Panc1 (cell line): Measurements from ENCODE around the gene RING1. TPM values are rescaled to one million over a fixed set of nuclear protein-coding genes. Genes with fewer than 3 reads are reported as not detected.

Source experiments
- ATAC-seq: fragments of 200-7000 bp; cut with Tn5 transposase; 2 replicates; pipeline ENCODE4 v1.9.1; 2020; ENCODE audit warnings: mild to moderate bottlenecking, moderate library complexity
- BruUV-seq: library from RNA; stranded (reverse); fragments of 400-500 nt; replicated peaks from 2 replicates; lab custom pipeline; 2021; lab: Mats Ljungman, UMichigan
- CTCF ChIA-PET: fragments of 300-600 bp; sonication (Branson Sonifier 250); formaldehyde crosslinking; loops from one replicate; lab custom pipeline; 2022; ENCODE audit warnings: antibody characterized with exemption; lab: Charles Lee
- POLR2A ChIA-PET: fragments of 300-600 bp; sonication (Branson Sonifier 250); formaldehyde crosslinking; loops from one replicate; lab custom pipeline; 2022; ENCODE audit warnings: antibody characterized with exemption; lab: Charles Lee
- DNase-seq: peaks from one replicate; pipeline ENCODE4 v3.0.0-alpha.2; 2010; ENCODE audit warnings: low read depth, low spot score
- H3K27ac ChIP-seq: 2 replicates; pipeline ENCODE4 v1.5.1; 2011; ENCODE audit warnings: mild to moderate bottlenecking, low read length, inconsistent platforms
- H3K27me3 ChIP-seq: fragments of 200-500 bp; sonication (Bioruptor generic); 2 replicates; pipeline ENCODE4 v1.6.0; 2014; ENCODE audit warnings: low read length, inconsistent platforms; ENCODE audit not compliant: control insufficient read depth, insufficient read depth
- H3K36me3 ChIP-seq: fragments of 200-500 bp; sonication (Bioruptor generic); 2 replicates; pipeline ENCODE4 v1.5.1; 2014; ENCODE audit warnings: inconsistent platforms, mild to moderate bottlenecking, low read length, moderate library complexity; ENCODE audit not compliant: control insufficient read depth, insufficient read depth
- H3K4me1 ChIP-seq: 2 replicates; pipeline ENCODE4 v1.5.1; 2011; ENCODE audit warnings: inconsistent platforms, mild to moderate bottlenecking, low read length, moderate library complexity; ENCODE audit not compliant: control insufficient read depth, insufficient read depth
- H3K4me3 ChIP-seq, 2 experiments: 2 replicates each; pipeline ENCODE4 v1.5.1; 2011 to 2012; ENCODE audit warnings: low read depth in 2 of 2, low read length in 2 of 2, mild to moderate bottlenecking in 2 of 2, inconsistent platforms in 1 of 2, moderate library complexity in 1 of 2
- H3K9me3 ChIP-seq: fragments of 200-500 bp; sonication (Bioruptor generic); 2 replicates; pipeline ENCODE4 v1.5.1; 2014; ENCODE audit warnings: low read depth, mild to moderate bottlenecking, inconsistent platforms, low read length, moderate library complexity; ENCODE audit not compliant: control insufficient read depth, insufficient read depth
- CTCF ChIP-seq: fragments of 450-650 bp; IDR thresholded peaks from 2 replicates; pipeline ENCODE4 v1.5.1; 2017; ENCODE audit warnings: mild to moderate bottlenecking
- POLR2AphosphoS5 ChIP-seq: IDR thresholded peaks from 2 replicates; pipeline ENCODE4 v1.6.1; 2012; ENCODE audit warnings: mild to moderate bottlenecking, low read depth, low read length, moderate library complexity
- REST ChIP-seq, 2 experiments: IDR thresholded peaks; 2 replicates each; pipeline ENCODE4 v1.6.1; 2011 to 2012; ENCODE audit warnings: low read depth in 2 of 2, control low read depth in 1 of 2, low read length in 1 of 2, mild to moderate bottlenecking in 1 of 2, moderate library complexity in 1 of 2; ENCODE audit not compliant: insufficient read depth in 1 of 2
- SIN3A ChIP-seq: IDR thresholded peaks from 2 replicates; pipeline ENCODE4 v1.6.1; 2012; ENCODE audit warnings: low read depth, mild to moderate bottlenecking, low read length, moderate library complexity, borderline replicate concordance; ENCODE audit not compliant: insufficient read depth
- TCF7L2 ChIP-seq: IDR thresholded peaks from 2 replicates; pipeline ENCODE4 v1.6.1; 2011; ENCODE audit warnings: mild to moderate bottlenecking, low read depth, low read length, inconsistent platforms
- in situ Hi-C: cut with HindIII; loops from 2 replicates; pipeline ENCODE4 v1.10.0; 2016; ENCODE audit warnings: low sequenced_read_pairs, low pct_unique_long_range_greater_than_20kb
- intact Hi-C: fragments of 100-400 bp; cut with micrococcal nuclease; formaldehyde crosslinking; loops from one replicate; pipeline ENCODE4 v1.10.0; 2022; ENCODE audit not compliant: unreplicated experiment
- total RNA-seq: library from RNA; stranded (reverse); gene quantifications from one replicate; pipeline ENCODE4 v1.2.1, GENCODE V29; 2021; ENCODE audit not compliant: unreplicated experiment

RING1 gene
- total RNA-seq, 1 experiment from 2014 or later, result 33.7 TPM

GRCh38 chr6:33250731-33251130 lies 42.4 kb downstream of the RING1 start:
- intact Hi-C loops (no loop called here), in situ Hi-C loops (no loop called here)
- no TSS peak for BruUV-seq
- ATAC-seq (no peak), DNase-seq (no peak)
- H3K36me3 ChIP-seq, result peaks cover 4% of the 10 kb centered on the region; the same call in 1 of the 2 replicates
- TF ChIP-seq POLR2AphosphoS5 (no peak), SIN3A (no peak), TCF7L2 (no peak), CTCF (no peak), REST (IDR thresholded peaks at IDR 0.05; ENCODE audit: insufficient read depth in 1 of 2, low read depth in 2 of 2, low read length in 1 of 2) (no peak)
- H3K27ac ChIP-seq, result peak overlapping the region; percentile 98; the same call in 1 of the 2 replicates
- H3K4me1 ChIP-seq, result peaks cover 14% of the 10 kb centered on the region
- no peaks in the 10 kb centered on the region for H3K9me3 ChIP-seq
- H3K27me3 ChIP-seq, result no peaks in the 10 kb centered on the region
- no peak overlapping the region for H3K4me3 ChIP-seq
- ChIA-PET POLR2A (interaction anchor here (1.1 to 1.2 kb wide), 2 partner anchors 10 to 279 kb away, joined by 4 read pairs; no protein-coding TSS in a partner anchor), CTCF (no interaction called here)

- H3K9me3 ChIP-seq, result no peaks in the 10 kb centered on the region
- H3K4me3 ChIP-seq, result no peak overlapping the region
- DNase-seq (no peak), ATAC-seq (no peak)
- H3K27ac ChIP-seq, result no peak overlapping the region; the same call in 1 of the 2 replicates
- ChIA-PET POLR2A (interaction anchor here (1.2 kb wide), 1 partner anchor 10 kb away, joined by 4 read pairs; no protein-coding TSS in a partner anchor), CTCF (no interaction called here)
- intact Hi-C loops, result no loop called here
- H3K4me1 ChIP-seq, result peaks cover 14% of the 10 kb centered on the region
- TF ChIP-seq CTCF (no peak), POLR2AphosphoS5 (no peak), SIN3A (no peak), REST (IDR thresholded peaks at IDR 0.05; ENCODE audit: insufficient read depth in 1 of 2, low read depth in 2 of 2, low read length in 1 of 2) (no peak), TCF7L2 (no peak)
- in situ Hi-C loops, result no loop called here
- peaks cover 4% of the 10 kb centered on the region; the same call in 1 of the 2 replicates for H3K36me3 ChIP-seq
- H3K27me3 ChIP-seq, result no peaks in the 10 kb centered on the region
- TSS peak; percentile 44 for BruUV-seq
Measured at GRCh38 chr6:33251395-33252012, 43.2 kb downstream of the RING1 start.
